SK-N-DZ (cell line): Measurements from ENCODE around the gene CD1E.
"Not testable (repeated sequence)": the region's sequence is repeated elsewhere in the genome, so short reads cannot be mapped to it uniquely, and the experiment has no call there.

Source experiments
- DNase-seq: peaks from one replicate; pipeline ENCODE4 v3.0.0-alpha.2; 2015; ENCODE audit warnings: low spot score

The CD1E gene

GRCh38 chr1:158362482-158362881 lies 8.8 kb downstream of the CD1E start:
- no peak for DNase-seq

- DNase-seq = no peak
These were observed 9.2 kb downstream of the CD1E start for GRCh38 chr1:158362941-158363340.

GRCh38 chr1:158366783-158367182 lies 13.1 kb downstream of the CD1E start:
- DNase-seq = no peak

- DNase-seq = no peak
These were observed 17.7 kb downstream of the CD1E start for GRCh38 chr1:158371188-158371953.

GRCh38 chr1:158374101-158374500 lies 20.4 kb downstream of the CD1E start:
- not testable (repeated sequence) for DNase-seq

- DNase-seq = no peak
These were observed 21.2 kb downstream of the CD1E start for GRCh38 chr1:158374860-158375259.

GRCh38 chr1:158390331-158390730 lies 36.6 kb downstream of the CD1E start:
- DNase-seq = no peak

- no peak for DNase-seq
These were observed 37.4 kb downstream of the CD1E start for GRCh38 chr1:158391099-158391498.

GRCh38 chr1:158393476-158393875 lies 39.8 kb downstream of the CD1E start:
- DNase-seq = no peak

- DNase-seq = no peak
These were observed 43.0 kb downstream of the CD1E start for GRCh38 chr1:158396646-158397045.

GRCh38 chr1:158398818-158399514 lies 45.3 kb downstream of the CD1E start, which contains the start of gene OR10T2:
Gene OR10T2 (minus strand): TSS chr1:158399466. CDS start chr1:158399466, 0 bp downstream.
- no peak for DNase-seq

GRCh38 chr1:158400871-158401270 lies 47.2 kb downstream of the CD1E start:
- DNase-seq = no peak

GRCh38 chr1:158407092-158407491 lies 53.4 kb downstream of the CD1E start:
- DNase-seq = no peak
